AG04450 (cell line): ENCODE data around the gene SORT1. TPM values are rescaled to one million over a fixed set of nuclear protein-coding genes. Genes with fewer than 3 reads are reported as not detected.
A peak's percentile ranks its signal among the peaks of the same experiment; 100 is the strongest.

ENCODE experiments used
- CTCF ChIA-PET: fragments of 300-600, 350-600 bp; formaldehyde crosslinking; extraction: SDS; loops from one replicate; lab custom pipeline; 2022; ENCODE audit warnings: antibody characterized with exemption, inconsistent platforms; lab: Charles Lee
- POLR2A ChIA-PET: fragments of 350-600 bp; formaldehyde crosslinking; extraction: SDS; loops from one replicate; lab custom pipeline; 2021; ENCODE audit warnings: antibody characterized with exemption, inconsistent platforms; lab: Yijun Ruan, JAX
- DNase-seq: peaks from one replicate; pipeline ENCODE4 v3.0.0-alpha.2; 2011; ENCODE audit warnings: low read depth, low spot score
- H3K27ac ChIP-seq: one replicate; pipeline ENCODE4 v1.5.1; 2012; ENCODE audit warnings: low read depth, low read length, control low read depth
- H3K27me3 ChIP-seq: one replicate; pipeline ENCODE4 v1.6.0; 2012; ENCODE audit warnings: low read length; ENCODE audit not compliant: control insufficient read depth, insufficient read depth
- H3K4me3 ChIP-seq: 2 replicates; pipeline ENCODE4 v1.5.1; 2011; ENCODE audit warnings: mild to moderate bottlenecking, low read depth, low read length, control low read depth
- H3K9me3 ChIP-seq: 2 replicates; pipeline ENCODE4 v1.5.1; 2012; ENCODE audit warnings: low read length; ENCODE audit not compliant: control insufficient read depth, insufficient read depth
- polyA plus RNA-seq: library from polyadenylated mRNA; depleted of rRNA; stranded (reverse); fragments of >200 nt; gene quantifications from 2 replicates; pipeline ENCODE4 v1.2.3, GENCODE V29; 2011
- TF ChIP-seq, protein P1 (sequence below): IDR thresholded peaks from 2 replicates; pipeline ENCODE4 v1.5.1; 2011; ENCODE audit warnings: low read depth, low read length, control low read depth, inconsistent platforms

Gene SORT1
- polyA plus RNA-seq, 1 experiment = 42.8 TPM

- POLR2A ChIA-PET = no interaction called here
These were observed 122.9 kb downstream of the SORT1 start for GRCh38 chr1:109274533-109275476.

GRCh38 chr1:109273570-109274288 is 124.0 kb downstream of the SORT1 start:
- DNase-seq = no peak
- TF ChIP-seq, protein P1, sequence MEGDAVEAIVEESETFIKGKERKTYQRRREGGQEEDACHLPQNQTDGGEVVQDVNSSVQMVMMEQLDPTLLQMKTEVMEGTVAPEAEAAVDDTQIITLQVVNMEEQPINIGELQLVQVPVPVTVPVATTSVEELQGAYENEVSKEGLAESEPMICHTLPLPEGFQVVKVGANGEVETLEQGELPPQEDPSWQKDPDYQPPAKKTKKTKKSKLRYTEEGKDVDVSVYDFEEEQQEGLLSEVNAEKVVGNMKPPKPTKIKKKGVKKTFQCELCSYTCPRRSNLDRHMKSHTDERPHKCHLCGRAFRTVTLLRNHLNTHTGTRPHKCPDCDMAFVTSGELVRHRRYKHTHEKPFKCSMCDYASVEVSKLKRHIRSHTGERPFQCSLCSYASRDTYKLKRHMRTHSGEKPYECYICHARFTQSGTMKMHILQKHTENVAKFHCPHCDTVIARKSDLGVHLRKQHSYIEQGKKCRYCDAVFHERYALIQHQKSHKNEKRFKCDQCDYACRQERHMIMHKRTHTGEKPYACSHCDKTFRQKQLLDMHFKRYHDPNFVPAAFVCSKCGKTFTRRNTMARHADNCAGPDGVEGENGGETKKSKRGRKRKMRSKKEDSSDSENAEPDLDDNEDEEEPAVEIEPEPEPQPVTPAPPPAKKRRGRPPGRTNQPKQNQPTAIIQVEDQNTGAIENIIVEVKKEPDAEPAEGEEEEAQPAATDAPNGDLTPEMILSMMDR = no peak
- H3K27me3 ChIP-seq = no peaks in the 10 kb centered on the region
- CTCF ChIA-PET = no interaction called here
- H3K4me3 ChIP-seq = no peak overlapping the region
- no peak overlapping the region for H3K27ac ChIP-seq
- peaks cover 6% of the 10 kb centered on the region for H3K9me3 ChIP-seq
- POLR2A ChIA-PET = no interaction called here

More at GRCh38 chr1:109274533-109275476, 122.9 kb downstream of the SORT1 start:
- Histone ChIP-seq H3K27me3 (no peaks in the 10 kb centered on the region), H3K9me3 (no peaks in the 10 kb centered on the region), H3K27ac (peak overlapping the region; percentile 39), H3K4me3 (no peak overlapping the region)
- CTCF ChIA-PET = interaction anchor here (0.7 to 5.3 kb wide), 2 partner anchors 125 to 271 kb away, joined by 3 to 119 read pairs; partner anchors contain the start of gene SORT1
- DNase-seq = no peak
- TF ChIP-seq, protein P1 = no peak

- TF ChIP-seq, protein P1 = no peak
- no peaks in the 10 kb centered on the region for H3K27me3 ChIP-seq
- H3K9me3 ChIP-seq = peaks cover 14% of the 10 kb centered on the region
- ChIA-PET CTCF (no interaction called here), POLR2A (no interaction called here)
- no peak for DNase-seq
- H3K27ac ChIP-seq = no peak overlapping the region
- no peak overlapping the region for H3K4me3 ChIP-seq
These were observed 124.7 kb downstream of the SORT1 start for GRCh38 chr1:109272831-109273547.

DNA sequence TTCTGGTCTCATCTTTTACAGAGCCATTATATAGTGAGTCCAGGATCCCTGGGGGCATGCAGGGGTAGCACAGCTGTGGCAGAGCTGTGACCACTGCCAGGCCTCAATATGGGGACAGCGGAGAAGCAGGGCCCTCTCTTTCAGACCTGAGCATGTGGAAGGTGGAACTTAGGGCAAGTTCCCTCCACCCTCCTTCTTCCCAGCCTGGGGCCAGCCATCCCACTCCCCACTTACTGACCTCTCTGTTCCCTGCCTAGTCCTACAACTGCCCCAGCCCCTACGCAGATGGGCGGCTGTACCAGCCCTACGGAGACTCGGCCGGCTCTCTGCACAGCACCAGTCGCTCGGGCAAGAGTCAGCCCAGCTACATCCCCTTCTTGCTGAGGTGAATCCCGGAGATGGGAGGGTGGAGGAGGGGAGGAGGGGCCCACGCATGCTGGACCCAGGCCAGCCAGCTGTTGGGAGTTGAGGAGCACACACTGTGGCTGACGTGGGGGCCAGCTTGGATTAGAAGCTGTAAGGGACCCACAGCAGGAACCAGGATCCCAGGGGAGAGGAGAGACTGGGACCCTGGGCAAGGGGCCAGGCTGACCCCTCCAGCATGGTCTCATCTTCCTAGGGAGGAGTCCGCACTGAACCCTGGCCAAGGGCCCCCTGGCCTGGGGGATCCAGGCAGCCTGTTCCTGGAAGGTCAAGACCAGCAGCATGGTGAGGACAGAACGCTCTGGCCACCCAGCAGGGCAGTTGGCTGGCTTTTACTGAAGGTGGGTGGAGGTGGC is 125.5 kb downstream of the SORT1 start:
- peaks cover 18% of the 10 kb centered on the region for H3K9me3 ChIP-seq
- no peaks in the 10 kb centered on the region for H3K27me3 ChIP-seq
- H3K4me3 ChIP-seq = no peak overlapping the region
- TF ChIP-seq, protein P1 = no peak
- ChIA-PET POLR2A (no interaction called here), CTCF (no interaction called here)
- H3K27ac ChIP-seq = no peak overlapping the region
- no peak for DNase-seq
